Body of pancreas (tissue), 4 donors: Measurements from ENCODE around the gene BRCA1.

Experiments used
- POLR2A ChIP-seq, 3 donors: fragments of 450-650 bp; IDR thresholded peaks; one replicate each; pipeline ENCODE4 v1.6.1; 2016; ENCODE audit warnings: antibody characterized with exemption in 3 of 3, mild to moderate bottlenecking in 2 of 3
- TF ChIP-seq, protein P1 (sequence below), 7 experiments: fragments of 450-650 bp in 4 of 7; fragments of 200-600 bp in 3 of 7; sonication (generic) in 3 of 7; IDR thresholded peaks; one replicate each; pipeline ENCODE4 v1.5.1; 2016 to 2019; ENCODE audit warnings: antibody characterized with exemption in 7 of 7

DNA sequence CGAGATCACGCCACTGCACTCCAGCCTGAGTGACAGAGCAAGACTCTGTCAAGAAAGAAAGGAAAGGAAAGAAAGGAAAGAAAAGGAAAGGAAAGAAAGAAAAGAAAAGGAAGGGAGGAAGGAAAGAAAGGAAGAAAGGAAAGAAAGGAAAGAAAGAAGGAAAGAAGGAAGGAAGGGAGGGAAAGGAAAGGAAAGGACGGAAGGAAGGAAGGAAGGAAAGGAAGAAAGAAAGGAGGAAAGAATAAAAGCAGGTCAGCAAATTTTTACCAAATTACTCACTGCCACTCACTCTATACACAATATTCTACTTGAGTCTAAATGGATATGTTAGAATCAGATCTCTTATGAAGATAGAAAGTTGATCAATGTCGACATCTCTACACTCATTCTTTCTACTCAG is 50.3 kb downstream of the BRCA1 start:
- TF ChIP-seq, protein P1, sequence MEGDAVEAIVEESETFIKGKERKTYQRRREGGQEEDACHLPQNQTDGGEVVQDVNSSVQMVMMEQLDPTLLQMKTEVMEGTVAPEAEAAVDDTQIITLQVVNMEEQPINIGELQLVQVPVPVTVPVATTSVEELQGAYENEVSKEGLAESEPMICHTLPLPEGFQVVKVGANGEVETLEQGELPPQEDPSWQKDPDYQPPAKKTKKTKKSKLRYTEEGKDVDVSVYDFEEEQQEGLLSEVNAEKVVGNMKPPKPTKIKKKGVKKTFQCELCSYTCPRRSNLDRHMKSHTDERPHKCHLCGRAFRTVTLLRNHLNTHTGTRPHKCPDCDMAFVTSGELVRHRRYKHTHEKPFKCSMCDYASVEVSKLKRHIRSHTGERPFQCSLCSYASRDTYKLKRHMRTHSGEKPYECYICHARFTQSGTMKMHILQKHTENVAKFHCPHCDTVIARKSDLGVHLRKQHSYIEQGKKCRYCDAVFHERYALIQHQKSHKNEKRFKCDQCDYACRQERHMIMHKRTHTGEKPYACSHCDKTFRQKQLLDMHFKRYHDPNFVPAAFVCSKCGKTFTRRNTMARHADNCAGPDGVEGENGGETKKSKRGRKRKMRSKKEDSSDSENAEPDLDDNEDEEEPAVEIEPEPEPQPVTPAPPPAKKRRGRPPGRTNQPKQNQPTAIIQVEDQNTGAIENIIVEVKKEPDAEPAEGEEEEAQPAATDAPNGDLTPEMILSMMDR (IDR thresholded peaks at IDR 0.05): no peak
- no peak for TF ChIP-seq POLR2A (IDR thresholded peaks at IDR 0.05)
